Mononuclear cell (primary cell): ENCODE results near the gene KLHL17. TPM values are rescaled to one million over a fixed set of nuclear protein-coding genes. Genes with fewer than 3 reads are reported as not detected.

Source experiments
- H3K27me3 ChIP-seq: 2 replicates; pipeline ENCODE4 v1.6.0; 2011; ENCODE audit warnings: low read length, control low read depth; ENCODE audit not compliant: insufficient read depth
- H3K4me1 ChIP-seq: 2 replicates; pipeline ENCODE4 v1.5.1; 2011; ENCODE audit warnings: mild to moderate bottlenecking, low read length, control low read depth; ENCODE audit not compliant: insufficient read depth
- H3K4me3 ChIP-seq: 2 replicates; pipeline ENCODE4 v1.5.1; 2011; ENCODE audit warnings: mild to moderate bottlenecking, low read length, moderate library complexity
- H3K9me3 ChIP-seq: 2 replicates; pipeline ENCODE4 v1.5.1; 2011; ENCODE audit warnings: low read depth, mild to moderate bottlenecking, control low read depth, low read length
- total RNA-seq: library from RNA; depleted of rRNA; stranded (reverse); fragments of >200 nt; gene quantifications from one replicate; pipeline ENCODE4 v1.2.3, GENCODE V29; 2012

KLHL17 gene
- total RNA-seq, 1 donor, result 2.2 TPM

- Histone ChIP-seq H3K4me1 (peaks cover 17% of the 10 kb centered on the region), H3K27me3 (peaks cover 32% of the 10 kb centered on the region), H3K9me3 (no peaks in the 10 kb centered on the region), H3K4me3 (no peak overlapping the region)
Measured at GRCh38 chr1:918843-919242, 41.5 kb upstream of the KLHL17 start.

DNA sequence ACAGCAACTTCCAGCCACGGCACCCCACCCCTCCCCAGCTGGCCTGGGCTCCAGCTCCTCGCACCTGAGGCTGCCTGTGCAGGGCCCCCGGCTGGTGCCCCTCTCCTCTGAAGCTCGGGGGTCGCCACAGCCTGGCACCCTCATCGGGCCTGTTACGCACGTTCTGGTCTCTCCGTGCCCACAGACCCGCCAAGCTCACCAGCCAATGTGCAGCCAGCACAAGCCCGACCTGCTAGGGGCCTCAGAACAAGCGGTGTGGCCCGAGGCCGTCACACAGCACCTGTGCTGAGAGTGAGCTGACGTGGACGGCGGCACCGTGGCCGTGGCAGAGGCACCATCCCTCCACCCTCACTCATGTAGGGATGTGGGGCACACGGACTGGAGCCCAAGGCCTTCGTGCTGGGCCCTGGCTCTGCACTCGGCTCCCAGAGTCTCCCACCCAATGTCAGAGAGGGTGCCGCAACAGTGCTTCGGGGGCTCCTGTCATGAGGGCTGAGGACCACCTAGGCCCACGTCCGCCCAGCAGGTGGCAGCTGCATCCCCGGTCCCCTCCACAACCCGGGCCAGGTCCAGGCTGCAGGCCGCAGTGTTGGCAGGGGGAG lies 41.0 kb upstream of the KLHL17 start:
- peaks cover 32% of the 10 kb centered on the region for H3K27me3 ChIP-seq
- no peaks in the 10 kb centered on the region for H3K9me3 ChIP-seq
- H3K4me3 ChIP-seq, result no peak overlapping the region
- peaks cover 17% of the 10 kb centered on the region for H3K4me1 ChIP-seq

GRCh38 chr1:920010-920409 lies 40.4 kb upstream of the KLHL17 start:
- H3K4me3 ChIP-seq, result no peak overlapping the region
- H3K27me3 ChIP-seq, result peaks cover 32% of the 10 kb centered on the region
- H3K9me3 ChIP-seq, result no peaks in the 10 kb centered on the region
- H3K4me1 ChIP-seq, result peaks cover 22% of the 10 kb centered on the region

GRCh38 chr1:920521-920920 lies 39.9 kb upstream of the KLHL17 start:
- H3K27me3 ChIP-seq, result peaks cover 32% of the 10 kb centered on the region
- peaks cover 22% of the 10 kb centered on the region for H3K4me1 ChIP-seq
- no peak overlapping the region for H3K4me3 ChIP-seq
- no peaks in the 10 kb centered on the region for H3K9me3 ChIP-seq

GRCh38 chr1:921011-921837 lies 39.2 kb upstream of the KLHL17 start:
- Histone ChIP-seq H3K9me3 (no peaks in the 10 kb centered on the region), H3K4me3 (no peak overlapping the region), H3K4me1 (peaks cover 22% of the 10 kb centered on the region), H3K27me3 (peaks cover 39% of the 10 kb centered on the region)

- Histone ChIP-seq H3K9me3 (no peaks in the 10 kb centered on the region), H3K4me3 (no peak within 1 kb of the TSS), H3K27me3 (peaks cover 49% of the 10 kb centered on the region), H3K4me1 (peaks cover 22% of the 10 kb centered on the region)
Measured at GRCh38 chr1:923131-923990, 37.0 kb upstream of the KLHL17 start, which contains the start of gene SAMD11. Gene SAMD11, plus strand, starts transcription at chr1:923923. Its CDS starts 509 bp downstream, at chr1:924432.

GRCh38 chr1:923991-924655 lies 36.3 kb upstream of the KLHL17 start:
- Histone ChIP-seq H3K27me3 (peaks cover 49% of the 10 kb centered on the region), H3K4me3 (no peak overlapping the region), H3K4me1 (peaks cover 22% of the 10 kb centered on the region), H3K9me3 (no peaks in the 10 kb centered on the region)

DNA sequence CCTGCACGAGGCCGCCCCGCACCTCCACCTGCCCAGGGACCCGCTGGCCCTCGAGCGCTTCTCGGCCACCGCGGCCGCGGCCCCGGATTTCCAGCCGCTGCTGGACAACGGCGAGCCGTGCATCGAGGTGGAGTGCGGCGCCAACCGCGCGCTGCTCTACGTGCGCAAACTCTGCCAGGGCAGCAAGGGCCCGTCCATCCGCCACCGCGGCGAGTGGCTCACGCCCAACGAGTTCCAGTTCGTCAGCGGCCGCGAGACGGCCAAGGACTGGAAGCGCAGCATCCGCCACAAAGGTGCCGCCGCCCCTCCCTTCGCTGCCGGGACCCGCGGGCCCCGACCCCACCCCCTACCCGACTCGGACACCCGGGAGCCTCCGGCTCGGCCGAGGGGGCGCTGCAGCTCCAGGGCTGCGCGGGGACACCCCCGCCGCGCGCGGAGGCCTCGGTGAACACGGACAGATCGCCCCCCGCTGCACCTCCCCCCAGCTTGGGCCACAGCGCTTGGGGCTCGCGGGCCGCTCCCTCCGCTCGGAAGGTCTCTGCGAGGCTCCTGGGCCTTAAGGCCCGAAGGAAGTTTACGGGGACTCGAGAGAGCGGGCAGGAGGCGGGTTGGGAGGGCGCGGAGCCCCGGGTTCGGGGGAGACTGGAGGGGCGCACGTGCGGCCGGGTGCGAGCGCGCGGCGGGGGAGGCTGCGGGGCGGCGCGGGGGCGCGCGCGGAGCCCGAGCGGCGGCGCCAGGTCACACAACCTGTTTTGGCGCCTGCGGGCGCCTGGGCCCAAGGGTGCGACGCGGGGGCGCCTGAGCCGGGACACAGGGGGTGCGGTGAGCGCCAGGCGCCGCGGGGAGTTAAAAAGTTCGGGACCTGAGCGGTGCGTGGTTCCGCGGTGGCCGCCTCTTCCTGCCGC lies 35.5 kb upstream of the KLHL17 start:
- H3K27me3 ChIP-seq, result peaks cover 49% of the 10 kb centered on the region
- no peaks in the 10 kb centered on the region for H3K9me3 ChIP-seq
- peaks cover 22% of the 10 kb centered on the region for H3K4me1 ChIP-seq
- H3K4me3 ChIP-seq, result no peak overlapping the region

GRCh38 chr1:925561-926421 lies 34.6 kb upstream of the KLHL17 start:
- H3K27me3 ChIP-seq, result peaks cover 43% of the 10 kb centered on the region
- H3K4me1 ChIP-seq, result peaks cover 18% of the 10 kb centered on the region
- H3K9me3 ChIP-seq, result no peaks in the 10 kb centered on the region

GRCh38 chr1:927234-927633 lies 33.1 kb upstream of the KLHL17 start:
- peaks cover 13% of the 10 kb centered on the region for H3K4me1 ChIP-seq
- no peak overlapping the region for H3K4me3 ChIP-seq
- no peaks in the 10 kb centered on the region for H3K9me3 ChIP-seq
- peaks cover 30% of the 10 kb centered on the region for H3K27me3 ChIP-seq

More at GRCh38 chr1:925561-926421, 34.6 kb upstream of the KLHL17 start:
- no peak overlapping the region for H3K4me3 ChIP-seq

- Histone ChIP-seq H3K9me3 (no peaks in the 10 kb centered on the region), H3K27me3 (peaks cover 25% of the 10 kb centered on the region), H3K4me3 (no peak overlapping the region), H3K4me1 (peaks cover 13% of the 10 kb centered on the region)
Measured at GRCh38 chr1:927748-928147, 32.6 kb upstream of the KLHL17 start.

DNA sequence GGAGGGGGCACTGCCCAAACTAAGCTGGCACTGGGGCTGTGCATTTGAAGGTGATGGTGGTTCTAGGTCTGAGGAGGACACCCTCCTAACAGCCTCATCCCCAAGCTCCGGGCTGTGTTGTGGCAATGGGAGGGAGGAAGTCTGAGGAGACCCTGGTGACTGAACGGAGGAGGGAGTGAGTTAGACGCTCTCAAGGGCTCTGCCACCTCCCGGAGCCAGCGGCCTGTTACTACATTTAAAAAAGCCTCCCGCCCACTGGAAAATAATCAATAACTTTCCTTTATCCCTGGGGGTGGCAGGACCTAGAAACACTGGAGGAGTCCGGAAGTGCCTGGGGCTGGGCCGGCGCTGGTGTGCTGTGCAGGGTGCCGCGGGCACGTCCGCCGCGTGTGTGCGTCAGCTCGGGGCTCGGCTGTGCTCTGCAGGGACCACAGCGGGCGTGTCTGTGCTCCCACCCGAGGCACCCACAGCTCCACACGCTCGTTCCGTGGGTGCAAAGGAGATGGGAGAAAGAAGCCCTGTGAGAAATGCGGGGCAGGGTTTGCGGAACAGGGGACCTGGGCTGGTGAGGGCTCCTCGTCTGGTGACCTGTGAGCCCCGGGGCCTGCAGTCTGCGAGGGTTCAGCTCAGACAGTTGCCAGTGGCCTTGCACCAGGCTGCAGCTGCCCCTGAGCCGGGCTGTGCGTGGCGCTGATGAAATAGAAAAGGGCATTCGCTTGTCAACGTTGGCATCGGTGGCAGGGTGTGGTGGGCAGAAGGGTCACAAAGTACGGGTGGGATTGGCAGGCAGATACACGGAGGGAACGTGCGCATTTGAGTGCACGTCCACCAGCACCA lies 31.3 kb upstream of the KLHL17 start:
- Histone ChIP-seq H3K4me3 (no peak overlapping the region), H3K4me1 (peaks cover 5% of the 10 kb centered on the region), H3K9me3 (no peaks in the 10 kb centered on the region), H3K27me3 (peaks cover 17% of the 10 kb centered on the region)
